ENCODE measurements around the gene ZNF385C.
"Not testable (repeated sequence)": the region's sequence is repeated elsewhere in the genome, so short reads cannot be mapped to it uniquely, and the experiment has no call there.

The ZNF385C gene

DNA sequence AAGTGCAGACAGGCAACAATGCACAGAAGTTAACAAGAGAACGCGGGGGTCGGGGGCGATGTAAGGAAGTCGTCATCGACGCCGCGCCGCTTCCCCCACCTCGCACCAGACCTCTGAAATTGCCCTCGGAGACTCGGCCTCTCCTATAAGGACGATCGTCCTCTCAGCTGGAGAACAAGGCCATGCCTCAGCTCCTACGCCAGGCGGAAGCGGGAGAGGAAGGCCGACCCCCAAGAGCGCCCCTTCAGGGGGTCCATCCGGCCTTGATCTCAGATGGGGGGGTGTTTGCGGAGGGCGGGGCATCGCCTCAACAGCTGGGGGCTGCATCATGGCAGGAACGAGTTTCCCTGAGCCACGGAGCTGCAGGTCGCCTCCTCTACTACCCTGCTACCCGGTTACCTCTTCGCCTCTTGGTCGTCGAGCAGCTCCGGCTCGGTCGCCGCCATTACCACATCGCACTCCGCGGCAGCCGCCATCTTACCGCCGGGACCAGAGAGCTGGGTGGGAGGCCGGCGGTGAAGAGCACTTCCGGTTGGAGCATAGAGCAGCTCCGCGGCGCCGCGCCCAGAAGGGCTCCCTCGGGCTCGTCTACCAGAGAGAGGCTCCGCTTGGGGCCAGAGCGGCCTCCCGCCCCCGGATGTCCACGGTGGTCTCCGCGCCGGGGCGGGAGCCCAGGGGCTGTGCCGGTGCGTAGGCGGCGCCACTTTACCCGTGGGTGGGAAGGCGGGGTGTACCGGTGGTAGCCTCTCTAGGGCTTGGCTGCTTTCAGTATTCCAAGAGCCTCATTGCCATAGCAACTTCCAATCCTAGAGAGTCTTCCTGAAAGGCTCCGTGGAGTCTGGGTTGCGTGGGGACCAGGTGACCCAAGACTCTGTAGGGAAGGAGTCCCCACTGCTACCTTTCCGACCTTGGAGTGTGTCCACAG lies 81.1 kb downstream of the ZNF385C start, which contains the start of gene DNAJC7:
Gene DNAJC7 (minus strand): TSS at position 499 of the 925 bp plus-strand sequence. CDS start 23 bp downstream, at position 476.
- DNase-seq = peak; percentile 92

DNA sequence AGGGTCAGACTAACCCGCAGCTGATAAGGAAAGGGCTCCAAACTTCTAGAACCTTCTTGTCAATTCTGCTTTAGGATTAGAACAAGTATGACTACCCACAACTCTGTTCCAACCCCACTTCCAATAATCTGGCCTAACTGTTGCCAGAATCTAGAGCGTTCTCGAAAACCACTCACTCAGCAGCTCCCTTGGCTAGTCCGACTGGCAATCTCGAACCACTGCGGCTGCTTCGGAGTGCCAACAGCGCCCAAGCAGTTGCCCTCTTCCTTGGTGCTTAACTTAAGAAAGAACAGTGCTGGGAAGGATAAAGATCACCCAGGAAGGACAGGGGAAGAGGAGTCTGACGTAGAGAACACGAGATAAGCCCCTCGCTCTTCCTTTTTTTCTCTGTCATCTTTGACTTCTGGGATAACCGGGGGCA lies 81.9 kb downstream of the ZNF385C start:
- DNase-seq = no peak

- DNase-seq = not testable (repeated sequence)
These were observed 84.5 kb downstream of the ZNF385C start for GRCh38 chr17:42013740-42014139.

DNA sequence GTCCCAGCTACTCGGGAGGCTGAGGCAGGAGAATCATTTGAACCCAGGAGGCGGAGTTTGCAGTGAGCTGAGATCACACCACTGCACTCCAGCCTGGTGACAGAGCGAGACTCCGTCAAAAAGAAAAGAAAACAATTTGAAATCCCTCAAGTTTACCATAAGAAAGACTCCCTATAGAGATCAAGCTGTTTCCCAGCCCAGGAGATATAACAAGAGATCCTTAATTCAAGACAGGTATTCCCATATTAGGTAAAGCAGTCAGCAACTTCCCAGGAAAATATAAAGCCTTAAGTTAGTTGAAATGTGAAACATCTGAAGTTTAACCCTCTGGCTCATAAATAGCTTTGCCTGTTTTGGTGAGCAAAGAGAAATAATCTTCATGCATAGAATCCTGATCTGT lies 85.9 kb downstream of the ZNF385C start:
- DNase-seq = not testable (repeated sequence)

- DNase-seq = no peak
These were observed 87.3 kb downstream of the ZNF385C start for GRCh38 chr17:42010898-42011516.

GRCh38 chr17:42010266-42010680 lies 88.0 kb downstream of the ZNF385C start:
- not testable (repeated sequence) for DNase-seq

DNA sequence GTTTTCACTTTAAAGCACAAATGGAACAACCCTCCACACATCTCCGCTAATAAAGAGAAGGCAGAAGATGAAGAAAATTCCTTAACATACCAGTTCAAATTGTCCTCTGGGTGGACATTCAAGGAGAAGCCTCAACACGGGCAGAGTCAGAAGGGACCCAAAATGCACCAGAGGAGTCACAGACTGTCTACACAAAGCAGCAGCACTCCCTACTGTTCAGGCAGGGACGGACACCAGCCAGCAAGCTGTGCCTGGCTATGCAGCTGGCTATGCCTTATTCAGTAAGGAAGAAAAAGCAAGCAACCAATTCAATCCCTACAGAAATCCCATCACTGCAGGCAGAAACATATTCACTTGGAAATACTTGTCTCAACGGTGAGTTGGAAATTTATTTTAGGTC lies 89.1 kb downstream of the ZNF385C start:
- DNase-seq = no peak

GRCh38 chr17:42005166-42005565 lies 93.1 kb downstream of the ZNF385C start:
- DNase-seq = no peak

DNA sequence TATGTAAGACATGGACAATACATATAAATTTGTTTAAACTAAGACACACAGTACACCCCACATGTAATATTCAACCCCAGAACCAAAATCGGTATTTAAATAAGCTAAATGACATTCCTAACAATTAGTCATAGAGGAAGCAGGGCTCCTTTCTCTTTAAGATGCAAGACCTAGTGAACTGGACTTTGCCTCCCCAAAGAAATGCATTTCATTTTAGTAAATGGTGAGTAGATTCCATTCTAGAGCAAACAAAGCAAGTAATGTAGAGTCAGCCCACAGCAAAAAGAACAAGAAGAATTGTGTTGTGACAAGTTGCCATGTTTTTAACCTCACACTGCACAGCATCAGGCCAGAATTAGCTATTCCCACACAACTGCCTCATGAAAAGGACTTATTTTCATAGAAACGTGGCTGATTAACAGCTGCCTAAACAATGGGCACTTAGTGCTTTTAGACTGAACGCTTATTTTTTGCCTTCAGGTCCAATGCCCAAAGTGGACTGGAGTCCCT lies 95.4 kb downstream of the ZNF385C start:
- no peak for DNase-seq

DNA sequence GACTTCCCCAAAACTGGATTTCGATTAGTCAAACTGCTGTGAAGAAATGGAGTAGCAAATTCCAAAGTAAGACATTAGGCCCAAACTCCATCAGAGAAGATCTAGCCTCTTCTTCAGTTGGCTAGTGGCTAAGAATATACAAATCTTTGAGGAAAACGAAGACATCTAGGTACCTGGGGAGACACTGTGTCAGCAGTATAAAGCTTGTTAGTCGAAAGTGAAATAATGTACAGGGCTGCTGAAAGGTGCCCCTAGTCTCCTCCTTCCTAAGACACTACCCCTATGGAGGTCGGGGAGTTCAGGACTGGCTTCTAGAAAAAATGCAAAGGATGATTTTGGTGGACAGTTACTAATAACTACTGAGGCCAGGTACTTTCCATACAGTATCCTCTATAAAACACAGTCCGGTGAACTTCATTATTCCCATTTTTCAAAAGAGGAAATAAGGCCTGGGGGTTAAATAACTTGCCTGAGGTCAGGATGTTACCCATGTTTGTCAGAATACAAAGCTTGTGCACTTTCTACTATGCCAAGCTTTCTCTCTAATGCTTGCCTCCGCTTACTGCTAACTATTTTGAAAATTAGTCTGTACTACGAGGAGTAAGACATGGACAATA lies 96.0 kb downstream of the ZNF385C start:
- no peak for DNase-seq

DNA sequence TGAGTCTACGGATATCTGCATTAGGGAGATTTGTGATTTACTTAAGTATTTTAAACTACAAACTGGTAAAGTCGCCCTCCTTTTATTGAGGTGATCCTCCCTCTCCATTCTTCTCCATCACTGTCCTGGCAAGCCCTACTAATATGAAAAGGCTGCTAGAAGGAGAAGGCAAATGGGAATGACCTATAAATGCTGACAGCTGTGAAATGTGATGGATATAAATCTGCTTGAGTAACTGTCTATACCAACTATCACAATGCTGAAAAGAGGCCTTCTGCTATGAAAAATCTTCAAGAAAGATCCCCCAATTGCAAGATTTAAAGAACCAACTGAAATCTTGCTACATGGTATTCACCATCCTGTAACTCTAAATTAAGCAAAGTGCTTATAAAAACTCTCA lies 96.5 kb downstream of the ZNF385C start:
- no peak for DNase-seq

DNA sequence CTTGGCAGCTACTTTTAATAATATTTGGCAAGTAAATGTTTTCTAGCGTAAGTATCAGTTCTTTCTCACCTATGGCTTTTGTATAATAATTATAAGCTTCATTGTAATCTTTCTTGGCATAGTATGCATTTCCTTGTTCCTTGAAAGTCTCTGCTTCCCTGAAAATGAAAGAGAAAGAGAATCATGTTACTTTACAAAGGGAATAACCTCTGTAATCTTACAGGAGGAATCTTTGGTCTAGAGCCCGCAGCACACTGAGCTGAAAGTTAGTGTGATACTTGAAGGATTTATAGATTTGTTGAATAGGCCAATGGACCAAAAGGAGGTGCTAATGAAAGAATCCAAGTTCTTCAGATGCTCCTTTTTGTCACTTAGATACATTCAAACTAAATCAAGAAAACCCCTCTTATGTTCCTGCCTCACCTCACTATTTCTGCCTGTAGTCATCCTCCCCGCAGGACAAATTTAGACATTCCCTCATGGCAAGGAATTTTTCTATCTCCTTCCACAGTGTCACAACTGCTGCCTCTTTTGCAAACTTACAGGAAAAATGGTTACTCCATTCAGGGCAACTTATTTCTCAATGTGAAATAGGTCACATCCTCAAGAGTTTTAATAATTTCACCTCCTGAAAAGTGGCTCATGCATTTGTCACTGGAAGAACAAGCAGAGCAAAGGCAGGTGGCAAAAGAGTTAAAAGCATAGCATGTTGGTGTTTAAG lies 97.7 kb downstream of the ZNF385C start:
- no peak for DNase-seq

DNA sequence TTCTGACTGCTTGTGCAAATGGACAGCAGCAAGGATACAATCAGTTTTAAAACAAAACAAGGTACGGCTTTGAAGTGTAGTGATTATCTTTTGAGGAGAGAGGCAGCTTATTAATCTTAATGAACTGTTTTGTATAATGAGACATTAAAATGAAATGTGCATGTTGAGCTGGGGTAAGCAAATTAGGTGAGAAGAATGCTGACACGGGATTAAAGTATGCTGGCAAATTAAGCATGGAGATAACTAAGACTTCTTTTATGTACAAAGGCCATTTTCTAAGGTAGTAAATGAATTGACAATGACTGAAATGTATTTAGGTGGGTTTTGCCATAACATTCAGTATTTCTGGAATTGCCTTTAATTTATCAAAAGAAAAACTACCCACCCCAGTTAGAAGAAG lies 99.8 kb downstream of the ZNF385C start:
- no peak for DNase-seq

DNA sequence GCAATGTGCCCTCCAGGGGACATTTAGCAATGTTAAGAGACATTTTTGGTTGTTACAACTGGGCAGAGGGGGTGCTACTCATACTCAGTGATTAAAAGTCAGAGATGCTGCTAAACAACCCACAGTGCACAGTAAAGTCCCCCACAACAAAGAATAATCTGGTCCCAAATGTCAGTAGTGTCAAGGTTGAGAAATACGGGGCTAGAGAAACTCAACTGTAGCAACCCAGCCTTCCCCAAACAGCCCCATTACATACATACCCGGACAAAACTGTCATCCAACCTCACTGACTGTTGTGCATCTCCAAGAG lies 101.5 kb downstream of the ZNF385C start:
- no peak for DNase-seq

GRCh38 chr17:41992576-41992975 lies 105.7 kb downstream of the ZNF385C start:
- no peak for DNase-seq

- no peak for DNase-seq
These were observed 108.4 kb downstream of the ZNF385C start for GRCh38 chr17:41989702-41990419.

DNA sequence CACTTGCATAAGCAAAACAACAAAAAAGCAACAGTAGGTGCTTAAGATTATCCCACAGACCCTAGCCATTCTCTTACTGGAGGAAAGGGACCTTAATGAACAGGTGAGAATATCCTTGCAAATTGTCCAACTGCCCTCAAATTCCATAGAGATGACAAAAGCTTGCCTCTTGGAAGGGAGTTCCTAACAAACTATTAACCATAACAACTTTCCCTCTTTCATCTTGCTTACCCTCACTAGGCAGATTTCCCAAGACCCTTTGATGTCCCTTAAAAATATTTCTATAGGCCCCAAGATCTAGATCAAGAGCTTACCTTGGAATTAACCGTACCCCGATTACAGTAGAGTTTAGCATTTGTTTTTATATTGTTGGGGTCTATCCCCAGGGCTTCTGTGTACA lies 109.9 kb downstream of the ZNF385C start:
- DNase-seq = no peak

GRCh38 chr17:41987642-41988041 lies 110.6 kb downstream of the ZNF385C start:
- DNase-seq = no peak

DNA sequence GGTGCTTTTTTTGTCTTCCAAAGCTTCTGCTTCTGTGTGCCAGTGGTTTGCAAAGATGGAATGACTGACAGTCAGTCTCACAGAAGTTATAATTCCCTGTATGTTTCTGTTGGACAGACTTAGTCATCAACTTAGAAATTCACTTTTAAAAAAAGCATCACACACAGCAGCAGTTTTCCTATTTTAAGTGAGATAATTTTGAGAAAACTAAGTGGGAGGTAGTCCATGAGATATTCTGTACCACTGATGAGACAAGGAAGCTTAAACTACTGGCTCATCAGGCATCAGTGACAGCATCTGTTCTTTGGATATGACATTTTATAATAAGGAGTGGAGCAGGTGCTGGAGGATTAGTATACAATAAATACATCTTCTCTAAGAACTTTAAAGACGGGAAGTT lies 111.6 kb downstream of the ZNF385C start:
- no peak for DNase-seq

GRCh38 chr17:41985919-41986318 lies 112.4 kb downstream of the ZNF385C start:
- DNase-seq = no peak

GRCh38 chr17:41984454-41984853 lies 113.8 kb downstream of the ZNF385C start:
- DNase-seq = no peak

GRCh38 chr17:41982026-41982760 lies 116.1 kb downstream of the ZNF385C start:
- no peak for DNase-seq
